HCT116 (cell line): ENCODE data around the gene LRRC43. TPM values are rescaled to one million over a fixed set of nuclear protein-coding genes. Genes with fewer than 3 reads are reported as not detected.

ENCODE experiments used
- ATAC-seq: fragments of 200-7000 bp; cut with Tn5 transposase; 2 replicates; pipeline ENCODE4 v1.9.1; 2020; ENCODE audit warnings: mild to moderate bottlenecking, moderate library complexity
- BruUV-seq: library from RNA; stranded (reverse); fragments of 400-500 nt; replicated peaks from 2 replicates; lab custom pipeline; 2021; lab: Mats Ljungman, UMichigan
- CTCF ChIA-PET: fragments of 300-600 bp; sonication (Branson Sonifier 250); formaldehyde crosslinking; loops from one replicate; lab custom pipeline; 2021; ENCODE audit warnings: antibody characterized with exemption; lab: Charles Lee
- POLR2A ChIA-PET: fragments of 300-600, 350-600 bp; sonication (Branson Sonifier 250); formaldehyde crosslinking; loops from one replicate; lab custom pipeline; 2021; ENCODE audit warnings: antibody characterized with exemption; lab: Charles Lee
- RAD21 ChIA-PET, 2 experiments: fragments of 300-600 bp; sonication (Branson Sonifier 250); formaldehyde crosslinking; loops; one replicate each; lab custom pipeline; 2023; ENCODE audit warnings: low total read pairs in 2 of 2; ENCODE audit not compliant: uncharacterized antibody in 2 of 2, unreplicated experiment in 2 of 2, low non-redundant PET in 1 of 2; lab: Charles Lee
- DNase-seq: peaks from one replicate; pipeline ENCODE4 v3.0.0-alpha.2; 2010; ENCODE audit warnings: low read depth, low spot score
- H2AFZ ChIP-seq: fragments of 200-600 bp; shearing (Covaris generic), sonication (generic); 2 replicates; pipeline ENCODE4 v1.6.1; 2017; ENCODE audit warnings: low read depth, mixed run types, mixed read lengths, antibody characterized with exemption, low read length; ENCODE audit not compliant: poor library complexity, severe bottlenecking
- H3K27ac ChIP-seq: 2 replicates; pipeline ENCODE4 v1.5.1; 2012; ENCODE audit warnings: low read depth, low read length
- H3K27me3 ChIP-seq: fragments of 200-600 bp; sonication (generic); 2 replicates; pipeline ENCODE4 v1.6.1; 2016; ENCODE audit warnings: mixed run types, low read length, mixed read lengths; ENCODE audit not compliant: insufficient read depth
- H3K36me3 ChIP-seq, 2 experiments: fragments of 200-500 bp in 1 of 2; fragments of 200-600 bp in 1 of 2; sonication (Bioruptor generic) in 1 of 2; sonication (generic) in 1 of 2; 2 replicates each; pipeline versions ENCODE4 v1.5.1 to v1.6.1; 2014 to 2016; ENCODE audit warnings: low read length in 2 of 2, inconsistent platforms in 1 of 2, mixed read lengths in 1 of 2, mixed run types in 1 of 2; ENCODE audit not compliant: insufficient read depth in 2 of 2, control insufficient read depth in 1 of 2
- H3K4me1 ChIP-seq, 2 experiments: fragments of 200-600 bp in 1 of 2; sonication (generic) in 1 of 2; 2 replicates each; pipeline versions ENCODE4 v1.5.1 to v1.6.1; 2012 to 2017; ENCODE audit warnings: low read length in 2 of 2, inconsistent platforms in 1 of 2, mild to moderate bottlenecking in 1 of 2, mixed read lengths in 1 of 2, mixed run types in 1 of 2, moderate library complexity in 1 of 2; ENCODE audit not compliant: insufficient read depth in 2 of 2, control insufficient read depth in 1 of 2
- H3K4me2 ChIP-seq: fragments of 200-600 bp; sonication (generic); 2 replicates; pipeline ENCODE4 v1.6.1; 2017; ENCODE audit warnings: mixed run types, low read length, mixed read lengths
- H3K4me3 ChIP-seq, 2 experiments: fragments of 200-600 bp in 1 of 2; sonication (generic) in 1 of 2; replicated peaks in 1 of 2; 2 replicates each; pipeline ENCODE4 v1.5.1; 2011 to 2016; ENCODE audit warnings: low read length in 2 of 2, control low read depth in 1 of 2, low read depth in 1 of 2, mild to moderate bottlenecking in 1 of 2, mixed read lengths in 1 of 2, mixed run types in 1 of 2
- H3K79me2 ChIP-seq: fragments of 200-600 bp; sonication (generic); 2 replicates; pipeline ENCODE4 v1.6.1; 2017; ENCODE audit warnings: mild to moderate bottlenecking, mixed run types, low read length, moderate library complexity, mixed read lengths; ENCODE audit not compliant: insufficient read depth
- H3K9ac ChIP-seq: fragments of 200-600 bp; sonication (generic); 2 replicates; pipeline ENCODE4 v1.6.1; 2016; ENCODE audit warnings: low read length, mixed read lengths
- H3K9me2 ChIP-seq: fragments of 200-600 bp; sonication (generic), shearing (Covaris generic); 2 replicates; pipeline ENCODE4 v1.6.1; 2017; ENCODE audit warnings: mixed run types, mild to moderate bottlenecking, moderate library complexity; ENCODE audit not compliant: insufficient read depth
- H3K9me3 ChIP-seq, 2 experiments: fragments of 200-500 bp in 1 of 2; fragments of 200-600 bp in 1 of 2; sonication (Bioruptor generic) in 1 of 2; sonication (generic) in 1 of 2; 2 replicates each; pipeline ENCODE4 v1.6.1; 2014 to 2017; ENCODE audit warnings: low read length in 2 of 2, mixed read lengths in 2 of 2, inconsistent platforms in 1 of 2, low read depth in 1 of 2, mild to moderate bottlenecking in 1 of 2, mixed run types in 1 of 2, moderate library complexity in 1 of 2; ENCODE audit not compliant: control insufficient read depth in 1 of 2, insufficient read depth in 1 of 2
- H4K20me1 ChIP-seq: fragments of 200-600 bp; sonication (generic), shearing (Covaris generic); 2 replicates; pipeline ENCODE4 v1.6.1; 2017; ENCODE audit warnings: mixed run types, mild to moderate bottlenecking, moderate library complexity; ENCODE audit not compliant: insufficient read depth
- CEBPB ChIP-seq: IDR thresholded peaks from 2 replicates; pipeline ENCODE4 v1.6.1; 2012; ENCODE audit warnings: low read depth
- FOSL1 ChIP-seq: IDR thresholded peaks from 2 replicates; pipeline ENCODE4 v1.6.1; 2012; ENCODE audit warnings: low read depth
- POLR2AphosphoS5 ChIP-seq: IDR thresholded peaks from 2 replicates; pipeline ENCODE4 v1.6.1; 2011; ENCODE audit warnings: mild to moderate bottlenecking, low read depth, low read length, moderate library complexity
- SRF ChIP-seq: IDR thresholded peaks from 2 replicates; pipeline ENCODE4 v1.6.1; 2012; ENCODE audit warnings: low read depth
- intact Hi-C: fragments of 100-400 bp; cut with micrococcal nuclease; formaldehyde crosslinking; loops from 2 replicates; pipeline ENCODE4 v1.10.0; 2022
- total RNA-seq: library from RNA; stranded (reverse); gene quantifications from one replicate; pipeline ENCODE4 v1.2.1, GENCODE V29; 2021; ENCODE audit not compliant: unreplicated experiment
- TF ChIP-seq, protein P1 (sequence below): IDR thresholded peaks from 2 replicates; pipeline ENCODE4 v1.6.1; 2012
- TF ChIP-seq, protein P2 (sequence below): IDR thresholded peaks from 2 replicates; pipeline ENCODE4 v1.6.1; 2011; ENCODE audit warnings: mild to moderate bottlenecking, low read length, moderate library complexity; ENCODE audit not compliant: insufficient replicate concordance; ENCODE audit errors: extremely low read depth
- TF ChIP-seq, protein P3 (sequence below): IDR thresholded peaks from 2 replicates; pipeline ENCODE4 v1.6.1; 2012; ENCODE audit warnings: low read depth

LRRC43 gene
- total RNA-seq, 1 experiment from 2014 or later: not detected

DNA sequence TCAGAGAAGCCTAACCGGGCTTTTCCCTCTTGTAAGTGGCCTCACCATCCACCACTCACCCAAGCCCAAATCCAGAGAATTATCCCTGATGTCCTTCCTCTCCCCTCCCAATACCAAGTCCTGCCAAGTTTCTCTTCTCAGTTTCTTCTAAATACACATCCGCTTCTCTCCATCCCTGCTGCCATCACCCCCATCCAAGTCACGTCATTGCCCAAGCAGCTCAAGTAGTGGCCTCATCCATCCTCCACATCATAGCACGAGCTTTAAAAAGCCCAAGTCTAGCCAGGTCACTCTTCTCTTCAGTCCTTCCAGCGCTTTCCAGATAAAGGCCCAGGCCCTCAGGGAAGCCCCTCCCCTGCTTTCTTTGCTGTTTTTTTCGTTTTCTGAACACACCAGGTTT, 34.3 kb upstream of the LRRC43 start:
- Histone ChIP-seq H3K27me3 (no peaks in the 10 kb centered on the region), H3K79me2 (no peaks in the 10 kb centered on the region), H3K9me2 (no peaks in the 10 kb centered on the region), H2AFZ (no peak overlapping the region), H3K9ac (no peak overlapping the region), H3K36me3 (no peaks in the 10 kb centered on the region), H3K4me1 (no peaks in the 10 kb centered on the region), H3K4me2 (no peak overlapping the region), H3K4me3 (no peak overlapping the region), H4K20me1 (no peaks in the 10 kb centered on the region), H3K9me3 (no peaks in the 10 kb centered on the region), H3K27ac (no peak overlapping the region)
- RAD21 ChIA-PET: no interaction called here
- ATAC-seq: no peak
- DNase-seq: no peak
- intact Hi-C loops: no loop called here
- POLR2A ChIA-PET: no interaction called here
- TF ChIP-seq SRF (no peak), POLR2AphosphoS5 (no peak)
- TF ChIP-seq, protein P1, sequence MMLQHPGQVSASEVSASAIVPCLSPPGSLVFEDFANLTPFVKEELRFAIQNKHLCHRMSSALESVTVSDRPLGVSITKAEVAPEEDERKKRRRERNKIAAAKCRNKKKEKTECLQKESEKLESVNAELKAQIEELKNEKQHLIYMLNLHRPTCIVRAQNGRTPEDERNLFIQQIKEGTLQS: no peak
- TF ChIP-seq, protein P2, sequence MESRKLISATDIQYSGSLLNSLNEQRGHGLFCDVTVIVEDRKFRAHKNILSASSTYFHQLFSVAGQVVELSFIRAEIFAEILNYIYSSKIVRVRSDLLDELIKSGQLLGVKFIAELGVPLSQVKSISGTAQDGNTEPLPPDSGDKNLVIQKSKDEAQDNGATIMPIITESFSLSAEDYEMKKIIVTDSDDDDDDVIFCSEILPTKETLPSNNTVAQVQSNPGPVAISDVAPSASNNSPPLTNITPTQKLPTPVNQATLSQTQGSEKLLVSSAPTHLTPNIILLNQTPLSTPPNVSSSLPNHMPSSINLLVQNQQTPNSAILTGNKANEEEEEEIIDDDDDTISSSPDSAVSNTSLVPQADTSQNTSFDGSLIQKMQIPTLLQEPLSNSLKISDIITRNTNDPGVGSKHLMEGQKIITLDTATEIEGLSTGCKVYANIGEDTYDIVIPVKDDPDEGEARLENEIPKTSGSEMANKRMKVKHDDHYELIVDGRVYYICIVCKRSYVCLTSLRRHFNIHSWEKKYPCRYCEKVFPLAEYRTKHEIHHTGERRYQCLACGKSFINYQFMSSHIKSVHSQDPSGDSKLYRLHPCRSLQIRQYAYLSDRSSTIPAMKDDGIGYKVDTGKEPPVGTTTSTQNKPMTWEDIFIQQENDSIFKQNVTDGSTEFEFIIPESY: no peak
- CTCF ChIA-PET: no interaction called here
- no TSS peak for BruUV-seq

DNA sequence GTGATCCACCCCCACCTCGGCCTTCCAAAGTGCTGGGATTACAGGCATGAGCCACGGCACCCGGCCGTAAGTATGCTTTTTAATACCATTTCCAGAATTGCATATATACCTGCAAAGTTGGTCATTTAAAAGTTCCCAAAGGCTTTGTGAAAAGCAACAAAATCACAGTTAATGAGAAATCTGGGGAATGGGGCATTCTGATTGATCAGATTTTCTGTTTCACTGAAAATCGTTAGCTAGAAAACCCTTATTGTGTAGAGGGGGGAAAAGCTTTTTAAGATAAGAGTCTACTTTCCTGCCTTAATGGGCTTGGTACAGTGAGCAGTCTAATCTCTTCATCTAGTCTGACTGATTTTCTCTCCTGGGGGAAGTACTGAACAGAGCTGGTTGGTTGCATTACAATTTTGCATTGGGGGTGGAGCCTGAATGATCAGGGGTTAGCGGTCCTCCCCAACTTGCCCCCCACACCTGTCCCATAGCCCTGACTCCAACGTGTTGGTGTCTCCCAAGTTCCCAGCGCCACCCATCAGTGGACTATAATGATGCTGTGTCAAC, 32.7 kb upstream of the LRRC43 start:
- no TSS peak for BruUV-seq
- CTCF ChIA-PET: no interaction called here
- no peak overlapping the region for H3K4me3 ChIP-seq

More for the DNA sequence above, 32.7 kb upstream of the LRRC43 start:
- Histone ChIP-seq H3K27me3 (no peaks in the 10 kb centered on the region), H2AFZ (no peak overlapping the region), H3K4me2 (no peak overlapping the region), H4K20me1 (no peaks in the 10 kb centered on the region), H3K4me1 (no peaks in the 10 kb centered on the region), H3K9ac (no peak overlapping the region), H3K36me3 (no peaks in the 10 kb centered on the region), H3K9me2 (no peaks in the 10 kb centered on the region), H3K79me2 (no peaks in the 10 kb centered on the region), H3K27ac (no peak overlapping the region), H3K9me3 (no peaks in the 10 kb centered on the region)
- intact Hi-C loops: no loop called here
- TF ChIP-seq POLR2AphosphoS5 (no peak), CEBPB (no peak), FOSL1 (no peak)
- TF ChIP-seq, protein P3, sequence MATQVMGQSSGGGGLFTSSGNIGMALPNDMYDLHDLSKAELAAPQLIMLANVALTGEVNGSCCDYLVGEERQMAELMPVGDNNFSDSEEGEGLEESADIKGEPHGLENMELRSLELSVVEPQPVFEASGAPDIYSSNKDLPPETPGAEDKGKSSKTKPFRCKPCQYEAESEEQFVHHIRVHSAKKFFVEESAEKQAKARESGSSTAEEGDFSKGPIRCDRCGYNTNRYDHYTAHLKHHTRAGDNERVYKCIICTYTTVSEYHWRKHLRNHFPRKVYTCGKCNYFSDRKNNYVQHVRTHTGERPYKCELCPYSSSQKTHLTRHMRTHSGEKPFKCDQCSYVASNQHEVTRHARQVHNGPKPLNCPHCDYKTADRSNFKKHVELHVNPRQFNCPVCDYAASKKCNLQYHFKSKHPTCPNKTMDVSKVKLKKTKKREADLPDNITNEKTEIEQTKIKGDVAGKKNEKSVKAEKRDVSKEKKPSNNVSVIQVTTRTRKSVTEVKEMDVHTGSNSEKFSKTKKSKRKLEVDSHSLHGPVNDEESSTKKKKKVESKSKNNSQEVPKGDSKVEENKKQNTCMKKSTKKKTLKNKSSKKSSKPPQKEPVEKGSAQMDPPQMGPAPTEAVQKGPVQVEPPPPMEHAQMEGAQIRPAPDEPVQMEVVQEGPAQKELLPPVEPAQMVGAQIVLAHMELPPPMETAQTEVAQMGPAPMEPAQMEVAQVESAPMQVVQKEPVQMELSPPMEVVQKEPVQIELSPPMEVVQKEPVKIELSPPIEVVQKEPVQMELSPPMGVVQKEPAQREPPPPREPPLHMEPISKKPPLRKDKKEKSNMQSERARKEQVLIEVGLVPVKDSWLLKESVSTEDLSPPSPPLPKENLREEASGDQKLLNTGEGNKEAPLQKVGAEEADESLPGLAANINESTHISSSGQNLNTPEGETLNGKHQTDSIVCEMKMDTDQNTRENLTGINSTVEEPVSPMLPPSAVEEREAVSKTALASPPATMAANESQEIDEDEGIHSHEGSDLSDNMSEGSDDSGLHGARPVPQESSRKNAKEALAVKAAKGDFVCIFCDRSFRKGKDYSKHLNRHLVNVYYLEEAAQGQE: no peak
- RAD21 ChIA-PET: no interaction called here
- DNase-seq (no peak), ATAC-seq (no peak)
- POLR2A ChIA-PET: no interaction called here
